IMR-90 (cell line): ENCODE measurements around the gene ANKRD11. TPM values are rescaled to one million over a fixed set of nuclear protein-coding genes. Genes with fewer than 3 reads are reported as not detected.

Experiments
- ATAC-seq: fragments of 200-7000 bp; cut with Tn5 transposase; 2 replicates; pipeline ENCODE4 v1.9.1; 2020; ENCODE audit warnings: low read depth, mild to moderate bottlenecking, moderate library complexity
- BruUV-seq: library from RNA; stranded (reverse); fragments of 400-500 nt; replicated peaks from 2 replicates; lab custom pipeline; 2021; lab: Mats Ljungman, UMichigan
- CTCF ChIA-PET: fragments of 300-600 bp; formaldehyde crosslinking; extraction: SDS; loops from one replicate; lab custom pipeline; 2021; ENCODE audit warnings: antibody characterized with exemption; lab: Yijun Ruan, JAX
- POLR2A ChIA-PET: fragments of 300-600 bp; sonication (Branson Sonifier 250); formaldehyde crosslinking; loops from one replicate; lab custom pipeline; 2022; ENCODE audit warnings: antibody characterized with exemption; ENCODE audit not compliant: unreplicated experiment; lab: Charles Lee
- DNase-seq: peaks from one replicate; pipeline ENCODE4 v3.0.0; 2013
- H2AFZ ChIP-seq: replicated peaks from 2 replicates; pipeline ENCODE3; 2013; ENCODE audit warnings: low read length, mild to moderate bottlenecking; ENCODE audit not compliant: poor library complexity
- H2AK5ac ChIP-seq: 2 replicates; pipeline ENCODE4 v1.6.1; 2013; ENCODE audit warnings: low read depth, low read length, inconsistent platforms
- H2AK9ac ChIP-seq: replicated peaks from 2 replicates; pipeline ENCODE3; 2013; ENCODE audit warnings: mild to moderate bottlenecking, low read depth, low read length, moderate library complexity; ENCODE audit not compliant: poor library complexity
- H2BK120ac ChIP-seq: 2 replicates; pipeline ENCODE4 v1.6.1; 2013; ENCODE audit warnings: low read depth, low read length, inconsistent platforms
- H2BK15ac ChIP-seq: 3 replicates; pipeline ENCODE4 v1.6.1; 2013; ENCODE audit warnings: low read depth, low read length, inconsistent platforms
- H2BK20ac ChIP-seq: 2 replicates; pipeline ENCODE4 v1.6.1; 2013; ENCODE audit warnings: low read depth, mild to moderate bottlenecking, inconsistent platforms, low read length, moderate library complexity
- H2BK5ac ChIP-seq: 2 replicates; pipeline ENCODE4 v1.6.1; 2013; ENCODE audit warnings: mild to moderate bottlenecking, low read depth, low read length, inconsistent platforms; ENCODE audit not compliant: poor library complexity, severe bottlenecking
- H3K14ac ChIP-seq: replicated peaks from 2 replicates; pipeline ENCODE4 v1.6.1; 2013; ENCODE audit warnings: low read depth, low read length, inconsistent platforms
- H3K18ac ChIP-seq: 2 replicates; pipeline ENCODE4 v1.6.1; 2013; ENCODE audit warnings: low read depth, low read length, control low read depth
- H3K23ac ChIP-seq: 2 replicates; pipeline ENCODE4 v1.6.1; 2013; ENCODE audit warnings: low read depth, low read length, inconsistent platforms
- H3K27ac ChIP-seq: 2 replicates; pipeline ENCODE4 v1.5.1; 2013; ENCODE audit warnings: mild to moderate bottlenecking, control low read depth, low read length; ENCODE audit not compliant: insufficient read depth
- H3K27me3 ChIP-seq: 2 replicates; pipeline ENCODE4 v1.6.1; 2013; ENCODE audit warnings: low read length; ENCODE audit not compliant: control insufficient read depth, insufficient read depth
- H3K36me3 ChIP-seq: 2 replicates; pipeline ENCODE4 v1.6.1; 2013; ENCODE audit warnings: low read length, mixed read lengths; ENCODE audit not compliant: control insufficient read depth, insufficient read depth
- H3K4ac ChIP-seq: 2 replicates; pipeline ENCODE4 v1.6.1; 2013; ENCODE audit warnings: low read depth, low read length, inconsistent platforms
- H3K4me1 ChIP-seq: 2 replicates; pipeline ENCODE4 v1.6.1; 2013; ENCODE audit warnings: low read length, mixed read lengths; ENCODE audit not compliant: control insufficient read depth, insufficient read depth
- H3K4me2 ChIP-seq: 2 replicates; pipeline ENCODE4 v1.6.1; 2013; ENCODE audit warnings: low read depth, mild to moderate bottlenecking, control low read depth, low read length, moderate library complexity
- H3K4me3 ChIP-seq: 2 replicates; pipeline ENCODE4 v1.5.1; 2013; ENCODE audit warnings: low read depth, mild to moderate bottlenecking, control low read depth, low read length, moderate library complexity; ENCODE audit not compliant: insufficient read depth
- H3K56ac ChIP-seq: 2 replicates; pipeline ENCODE4 v1.6.1; 2013; ENCODE audit warnings: low read length, inconsistent platforms; ENCODE audit not compliant: insufficient read depth; ENCODE audit errors: extremely low read depth
- H3K79me1 ChIP-seq, 2 experiments: 2 replicates each; pipeline ENCODE4 v1.6.1; 2013; ENCODE audit warnings: low read length in 2 of 2, inconsistent platforms in 1 of 2, low read depth in 1 of 2
- H3K9ac ChIP-seq: 2 replicates; pipeline ENCODE4 v1.6.1; 2013; ENCODE audit warnings: low read depth, low read length, control low read depth
- H3K9me1 ChIP-seq: 2 replicates; pipeline ENCODE4 v1.6.1; 2013; ENCODE audit warnings: low read length, inconsistent platforms; ENCODE audit not compliant: insufficient read depth
- H3K9me3 ChIP-seq: 2 replicates; pipeline ENCODE4 v1.6.1; 2013; ENCODE audit warnings: low read length; ENCODE audit not compliant: control insufficient read depth, insufficient read depth
- H4K20me1 ChIP-seq: 2 replicates; pipeline ENCODE4 v1.6.1; 2013; ENCODE audit warnings: low read length, inconsistent platforms; ENCODE audit not compliant: insufficient read depth
- H4K5ac ChIP-seq: 2 replicates; pipeline ENCODE4 v1.6.1; 2013; ENCODE audit warnings: mild to moderate bottlenecking, low read depth, low read length, control low read depth
- H4K8ac ChIP-seq, 2 experiments: 2 replicates each; pipeline ENCODE4 v1.6.1; 2013; ENCODE audit warnings: low read depth in 2 of 2, low read length in 2 of 2, control low read depth in 1 of 2, inconsistent platforms in 1 of 2
- H4K91ac ChIP-seq: 2 replicates; pipeline ENCODE4 v1.6.1; 2013; ENCODE audit warnings: low read depth, low read length, inconsistent platforms; ENCODE audit not compliant: insufficient read depth
- RFX5 ChIP-seq: IDR thresholded peaks from 2 replicates; pipeline ENCODE4 v1.8.0; 2012; ENCODE audit warnings: low read depth, mild to moderate bottlenecking, low read length, moderate library complexity
- WGBS, 2 experiments: methylation state at CpG; one replicate each; pipeline versions ENCODE4 v1.1.5 to v1.1.7; 2013; ENCODE audit warnings: missing lambda C conversion rate in 2 of 2; ENCODE audit not compliant: insufficient read length in 1 of 2; ENCODE audit errors: extremely low coverage in 2 of 2; 5-methylcytosine and 5-hydroxymethylcytosine counted together
- dilution Hi-C: fragments of 300-500 bp; cut with HindIII; formaldehyde crosslinking; loops from one replicate; pipeline ENCODE4 v1.14.3; 2018; ENCODE audit warnings: low sequenced_read_pairs; ENCODE audit not compliant: unreplicated experiment
- in situ Hi-C: fragments of 300-500 bp; cut with MboI; formaldehyde crosslinking; loops from 3 replicates; pipeline ENCODE4 v1.14.3; 2019; ENCODE audit warnings: low sequenced_read_pairs, inconsistent platforms, mixed read lengths
- intact Hi-C: fragments of 100-400 bp; cut with micrococcal nuclease; formaldehyde crosslinking; loops from 2 replicates; pipeline ENCODE4 v1.10.0; 2022
- polyA plus RNA-seq, 3 experiments: library from polyadenylated mRNA; depleted of rRNA; stranded (reverse); fragments of >200 nt; gene quantifications; 2 replicates each; pipeline ENCODE4 v1.2.3, GENCODE V29; 2012; ENCODE audit warnings: low replicate concordance in 1 of 3
- total RNA-seq: library from RNA; depleted of rRNA; stranded (reverse); fragments of >200 nt; gene quantifications from 2 replicates; pipeline ENCODE4 v1.2.3, GENCODE V29; 2012

The ANKRD11 gene
- total and polyA plus RNA-seq, 2 of the 4 experiments (the other 2 are of a cell fraction) = 46.8 to 71.9 TPM

DNA sequence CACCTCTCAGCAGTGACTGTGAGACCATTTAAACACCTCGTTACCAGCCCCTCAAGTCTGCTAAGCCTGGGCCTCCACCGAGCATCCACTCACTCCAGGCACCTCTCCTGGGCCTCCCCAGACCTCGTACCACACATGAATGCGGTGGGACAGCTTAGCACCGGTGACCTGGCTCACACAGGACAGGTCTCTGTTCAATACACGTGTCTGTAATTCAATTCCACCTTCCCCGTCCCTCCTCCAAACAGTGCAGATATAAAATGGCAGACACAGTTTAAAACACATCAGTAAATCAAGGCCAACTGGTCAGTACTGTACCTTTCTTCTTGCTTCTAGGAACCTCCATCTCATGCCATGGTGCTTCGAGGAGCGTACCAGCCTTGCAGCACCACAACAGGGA is 199.0 kb downstream of the ANKRD11 start:
- CTCF ChIA-PET = no interaction called here
- H3K4me3 ChIP-seq = no peak overlapping the region

More for the DNA sequence above, 199.0 kb downstream of the ANKRD11 start:
- H3K18ac ChIP-seq = no peak overlapping the region
- no peak overlapping the region for H3K4ac ChIP-seq
- intact Hi-C loops (no loop called here), in situ Hi-C loops (no loop called here), dilution Hi-C loops (no loop called here)
- peaks cover 36% of the 10 kb centered on the region for H3K36me3 ChIP-seq
- H3K27me3 ChIP-seq = no peaks in the 10 kb centered on the region
- H2BK120ac ChIP-seq = no peak overlapping the region
- H3K79me1 ChIP-seq = peaks cover 57 to 91% of the 10 kb centered on the region in 2 experiments
- H4K5ac ChIP-seq = no peak overlapping the region
- peaks cover 76% of the 10 kb centered on the region for H4K20me1 ChIP-seq
- no peak overlapping the region for H2BK5ac ChIP-seq
- DNase-seq (no peak), ATAC-seq (no peak)
- BruUV-seq = no TSS peak
- H3K9me1 ChIP-seq = peaks cover 7% of the 10 kb centered on the region; the same call in 1 of the 2 replicates
- H3K9me3 ChIP-seq = no peaks in the 10 kb centered on the region
- no peak overlapping the region for H3K56ac ChIP-seq
- no peak overlapping the region for H2BK15ac ChIP-seq
- 0 out of 4 replicates have a peak overlapping the region, but pooled peaks of 1 of the 2 experiments have one; percentile 21 for H4K8ac ChIP-seq
- H2BK20ac ChIP-seq = no peak overlapping the region
- no peak overlapping the region for H3K23ac ChIP-seq
- no peak overlapping the region for H2AK5ac ChIP-seq
- H2AK9ac ChIP-seq = no peak overlapping the region
- 56% methylated on average over 9 of the region's 9 CpGs; no CpG with 5 or more reads in 1 of the 2 experiments for WGBS, 2 experiments
- H3K14ac ChIP-seq = no peak overlapping the region
- no peak overlapping the region for H3K4me2 ChIP-seq
- H3K4me1 ChIP-seq = peaks cover 5% of the 10 kb centered on the region; the same call in 1 of the 2 replicates
- no peak overlapping the region for H3K27ac ChIP-seq
- no peak overlapping the region for H4K91ac ChIP-seq
- H2AFZ ChIP-seq = no peak overlapping the region
- POLR2A ChIA-PET = no interaction called here
- no peak for TF ChIP-seq RFX5
- no peak overlapping the region for H3K9ac ChIP-seq
